ENCODE measurements around the gene KRT81. TPM values are rescaled to one million over a fixed set of nuclear protein-coding genes. Genes with fewer than 3 reads are reported as not detected.
A peak's percentile ranks its signal among the peaks of the same experiment; 100 is the strongest.

Gene KRT81
- total RNA-seq, 4 donors from 2014 or later, result not detected

DNA sequence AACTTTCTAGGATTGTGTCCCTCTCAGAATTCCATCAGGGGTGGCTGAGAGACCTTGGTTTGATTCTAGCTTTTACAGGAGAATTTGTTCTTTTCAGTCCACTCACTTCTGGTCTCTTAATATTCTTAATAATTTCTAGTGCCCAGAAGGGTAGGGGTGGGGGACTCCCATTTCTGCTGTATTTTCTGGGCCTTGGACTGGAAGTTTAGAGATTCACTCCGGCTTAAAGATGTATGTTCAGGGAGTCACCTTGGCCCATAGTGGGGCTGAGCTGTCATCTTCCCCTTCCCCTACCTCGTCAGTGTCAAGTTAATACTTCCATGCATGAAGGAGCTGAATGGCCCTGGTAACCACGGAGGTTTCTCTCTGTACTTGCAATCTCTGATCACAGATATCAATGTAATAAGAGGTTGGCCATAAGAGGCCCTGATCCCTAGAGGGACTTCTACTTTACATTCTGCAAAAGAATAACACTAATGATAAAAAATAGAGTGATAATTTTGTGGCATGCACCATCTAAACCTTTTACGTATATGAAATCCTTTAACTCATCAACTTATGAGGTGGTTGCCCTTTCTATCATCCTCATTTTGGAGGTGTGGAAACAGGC is 6.7 kb downstream of the KRT81 start:
- intact Hi-C loops (cut with DNase I; ENCODE audit: low total_unique reads), result no loop called here
- Histone ChIP-seq H3K4me3 (no peak overlapping the region), H3K27me3 (no peaks in the 10 kb centered on the region), H3K4me1 (no peaks in the 10 kb centered on the region), H3K9me3 (no peaks in the 10 kb centered on the region), H3K27ac (no peak overlapping the region), H3K36me3 (no peaks in the 10 kb centered on the region)
- TF ChIP-seq POLR2A (IDR thresholded peaks at IDR 0.05), result no peak
- TF ChIP-seq, protein P1, sequence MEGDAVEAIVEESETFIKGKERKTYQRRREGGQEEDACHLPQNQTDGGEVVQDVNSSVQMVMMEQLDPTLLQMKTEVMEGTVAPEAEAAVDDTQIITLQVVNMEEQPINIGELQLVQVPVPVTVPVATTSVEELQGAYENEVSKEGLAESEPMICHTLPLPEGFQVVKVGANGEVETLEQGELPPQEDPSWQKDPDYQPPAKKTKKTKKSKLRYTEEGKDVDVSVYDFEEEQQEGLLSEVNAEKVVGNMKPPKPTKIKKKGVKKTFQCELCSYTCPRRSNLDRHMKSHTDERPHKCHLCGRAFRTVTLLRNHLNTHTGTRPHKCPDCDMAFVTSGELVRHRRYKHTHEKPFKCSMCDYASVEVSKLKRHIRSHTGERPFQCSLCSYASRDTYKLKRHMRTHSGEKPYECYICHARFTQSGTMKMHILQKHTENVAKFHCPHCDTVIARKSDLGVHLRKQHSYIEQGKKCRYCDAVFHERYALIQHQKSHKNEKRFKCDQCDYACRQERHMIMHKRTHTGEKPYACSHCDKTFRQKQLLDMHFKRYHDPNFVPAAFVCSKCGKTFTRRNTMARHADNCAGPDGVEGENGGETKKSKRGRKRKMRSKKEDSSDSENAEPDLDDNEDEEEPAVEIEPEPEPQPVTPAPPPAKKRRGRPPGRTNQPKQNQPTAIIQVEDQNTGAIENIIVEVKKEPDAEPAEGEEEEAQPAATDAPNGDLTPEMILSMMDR (IDR thresholded peaks at IDR 0.05), result no peak
- no peak for DNase-seq

DNA sequence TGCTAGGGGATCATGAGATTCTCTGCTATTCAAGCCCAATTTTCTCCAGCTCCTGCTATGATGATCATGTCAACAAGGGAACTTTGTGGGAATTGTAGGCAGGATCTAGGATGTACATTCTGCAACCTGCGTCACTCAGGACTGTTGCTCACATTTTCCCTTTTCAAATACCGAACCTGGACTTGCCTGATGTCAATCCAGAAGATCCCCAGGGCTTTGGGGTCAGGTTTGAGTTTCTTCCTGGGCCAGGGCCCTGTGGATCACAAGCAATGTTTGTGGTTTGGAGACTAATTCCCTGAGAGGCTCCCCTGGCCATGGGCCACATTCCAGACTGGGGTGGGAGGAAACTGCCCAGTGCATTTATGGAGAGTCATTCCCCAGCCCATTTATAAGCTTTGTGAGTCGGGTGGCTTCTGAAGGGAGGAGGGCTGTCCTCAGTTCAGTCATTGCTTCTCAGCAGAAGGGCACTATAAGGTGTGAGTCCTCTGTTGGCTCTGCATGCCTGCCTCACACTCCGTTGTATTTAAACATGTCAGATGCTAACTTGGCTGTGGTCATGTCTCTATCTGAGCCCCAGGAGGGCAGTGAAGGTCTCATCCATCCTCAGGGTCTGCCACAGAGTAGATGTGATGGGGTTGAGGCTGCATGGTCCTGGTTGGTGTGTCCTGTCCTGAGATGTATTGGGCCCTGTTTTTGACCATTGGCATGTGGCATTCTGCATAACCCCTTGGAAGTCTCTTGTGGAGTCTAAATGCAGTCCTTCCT is 10.4 kb downstream of the KRT81 start:
- no peak overlapping the region for H3K4me3 ChIP-seq
- H3K9me3 ChIP-seq, result no peaks in the 10 kb centered on the region
- intact Hi-C loops (cut with DNase I; ENCODE audit: low total_unique reads), result no loop called here
- TF ChIP-seq, protein P1 (IDR thresholded peaks at IDR 0.05), result no peak
- no peak for TF ChIP-seq POLR2A (IDR thresholded peaks at IDR 0.05)
- DNase-seq, result peak; percentile 46 to 50
- no peaks in the 10 kb centered on the region for H3K4me1 ChIP-seq
- peak overlapping the region; percentile 47 to 65 for H3K27ac ChIP-seq
- H3K36me3 ChIP-seq, result no peaks in the 10 kb centered on the region
- no peaks in the 10 kb centered on the region for H3K27me3 ChIP-seq

DNA sequence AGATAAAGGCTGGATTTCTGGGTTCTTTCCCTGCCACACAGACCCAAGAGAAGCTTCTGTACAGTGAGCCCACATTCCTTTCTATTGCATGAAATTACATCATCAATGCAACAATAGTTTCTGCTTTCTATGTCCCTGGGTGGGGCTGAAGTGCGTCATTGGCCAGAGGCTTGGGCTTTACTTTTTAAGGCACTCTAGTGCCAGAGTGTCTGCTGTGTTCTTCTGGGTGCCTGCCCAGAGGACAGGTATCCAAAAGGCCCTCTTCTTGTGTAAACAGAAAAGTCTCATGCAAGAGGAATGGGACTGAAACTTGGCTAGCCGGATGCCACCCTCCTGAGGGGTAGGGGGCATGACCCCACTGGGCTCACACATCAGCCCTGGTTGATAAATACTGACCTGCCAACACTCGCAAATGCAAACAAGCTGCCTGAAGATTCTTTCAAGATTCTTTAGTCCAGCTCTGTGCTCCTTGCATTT is 11.0 kb downstream of the KRT81 start:
- Histone ChIP-seq H3K36me3 (no peaks in the 10 kb centered on the region), H3K4me3 (no peak overlapping the region), H3K4me1 (no peaks in the 10 kb centered on the region), H3K27me3 (no peaks in the 10 kb centered on the region), H3K27ac (peak overlapping the region; percentile 47 to 65), H3K9me3 (no peaks in the 10 kb centered on the region)
- DNase-seq, result peak; percentile 36 to 56
- intact Hi-C loops (cut with DNase I; ENCODE audit: low total_unique reads), result no loop called here
- TF ChIP-seq, protein P1 (IDR thresholded peaks at IDR 0.05), result no peak
- TF ChIP-seq POLR2A (IDR thresholded peaks at IDR 0.05), result no peak

DNA sequence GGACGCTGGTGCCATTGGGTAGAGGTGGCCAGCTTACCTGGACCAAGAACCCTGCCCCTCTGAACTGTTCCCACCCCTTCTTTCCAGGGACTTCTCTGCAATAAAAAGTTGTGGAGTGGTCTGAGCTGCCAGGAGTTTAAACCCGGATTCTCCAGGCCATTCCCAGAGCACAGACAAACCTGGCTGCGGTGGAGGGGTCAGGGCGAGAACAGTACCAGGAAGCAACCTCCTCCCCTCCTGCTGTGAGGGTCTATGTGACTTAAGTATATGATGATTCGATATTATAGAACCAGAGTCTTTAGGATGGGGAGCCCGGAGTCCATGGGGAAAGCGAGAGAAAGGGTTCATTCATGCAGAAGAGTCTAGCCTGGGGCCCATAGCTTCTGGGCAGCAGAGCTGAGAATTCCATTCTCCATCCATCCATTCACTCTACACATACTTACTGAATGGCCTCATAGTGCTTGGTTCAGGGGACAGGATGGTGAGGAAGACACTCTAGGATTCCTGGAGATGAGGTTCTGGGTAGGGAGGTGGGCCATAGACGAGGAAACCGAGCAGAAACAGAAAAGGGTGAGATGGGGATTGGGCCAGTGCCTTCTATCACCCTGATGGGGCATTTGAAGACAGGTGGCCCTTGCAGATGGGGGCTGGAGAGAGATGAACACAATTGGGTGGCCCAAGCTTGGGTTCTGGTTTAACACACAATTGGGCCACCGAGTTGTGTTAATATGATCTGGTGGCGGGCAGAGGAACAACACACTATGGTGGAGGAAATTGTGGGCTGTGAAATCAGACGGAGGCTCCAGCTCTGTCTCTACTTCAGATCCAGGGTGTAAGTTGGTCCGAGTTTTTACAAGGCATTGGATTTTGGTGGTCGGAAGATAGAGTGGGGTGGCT is 11.7 kb downstream of the KRT81 start:
- DNase-seq, result no peak
- intact Hi-C loops (cut with DNase I; ENCODE audit: low total_unique reads), result no loop called here

More for the DNA sequence above, 11.7 kb downstream of the KRT81 start:
- TF ChIP-seq, protein P1 (IDR thresholded peaks at IDR 0.05), result no peak
- H3K27me3 ChIP-seq, result no peaks in the 10 kb centered on the region
- peak overlapping the region in 1 of 2 donors; percentile 49 for H3K27ac ChIP-seq
- H3K4me3 ChIP-seq, result no peak overlapping the region
- H3K36me3 ChIP-seq, result no peaks in the 10 kb centered on the region
- H3K4me1 ChIP-seq, result no peaks in the 10 kb centered on the region
- H3K9me3 ChIP-seq, result no peaks in the 10 kb centered on the region
